NCI-H526 (cell line): ENCODE data around the gene TACC3.

Experiments used
- DNase-seq, 2 experiments: peaks; one replicate each; lab custom pipeline; 2025; lab: John Stamatoyannopoulos, UW

TACC3 gene

DNA sequence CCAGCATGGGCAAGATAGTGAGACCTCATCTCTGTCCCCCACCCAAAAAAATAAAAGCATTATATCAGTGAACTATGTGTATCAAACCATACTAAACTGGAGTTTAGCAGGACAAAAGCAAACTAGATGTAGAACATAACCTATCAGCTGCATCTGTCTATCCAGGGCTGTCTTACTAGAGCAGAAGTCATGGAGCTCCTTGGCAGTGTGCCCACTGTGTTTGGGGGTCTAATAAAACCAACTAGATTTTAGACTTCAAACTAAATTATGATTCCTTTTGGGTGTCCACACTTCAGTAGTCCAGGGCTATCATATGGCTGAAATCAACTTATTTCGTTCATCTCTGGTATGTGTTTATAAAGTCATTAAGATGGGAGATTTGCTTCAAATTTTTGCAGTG lies 17.5 kb upstream of the TACC3 start:
- no peak for DNase-seq

GRCh38 chr4:1705732-1706131 lies 15.6 kb upstream of the TACC3 start:
- DNase-seq = no peak

DNA sequence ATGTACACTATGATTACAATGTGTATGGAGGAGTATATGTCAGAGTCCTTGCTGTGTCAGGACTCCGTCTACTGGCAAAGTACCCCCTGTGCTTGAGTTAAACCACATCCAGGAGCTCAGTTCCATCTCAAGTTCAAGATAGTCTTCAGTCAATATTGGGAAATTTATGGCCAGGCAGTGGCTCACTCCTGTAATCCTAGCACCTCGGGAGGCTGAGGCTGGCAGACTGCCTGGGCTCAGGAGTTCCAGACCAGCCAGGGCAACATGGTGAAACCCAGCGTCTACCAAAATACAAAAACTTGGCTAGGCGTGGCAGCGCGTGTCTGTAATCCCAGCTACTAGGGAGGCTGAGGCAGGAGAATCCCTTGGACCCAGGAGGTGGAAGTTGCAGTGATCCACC lies 15.0 kb upstream of the TACC3 start:
- DNase-seq = no peak

DNA sequence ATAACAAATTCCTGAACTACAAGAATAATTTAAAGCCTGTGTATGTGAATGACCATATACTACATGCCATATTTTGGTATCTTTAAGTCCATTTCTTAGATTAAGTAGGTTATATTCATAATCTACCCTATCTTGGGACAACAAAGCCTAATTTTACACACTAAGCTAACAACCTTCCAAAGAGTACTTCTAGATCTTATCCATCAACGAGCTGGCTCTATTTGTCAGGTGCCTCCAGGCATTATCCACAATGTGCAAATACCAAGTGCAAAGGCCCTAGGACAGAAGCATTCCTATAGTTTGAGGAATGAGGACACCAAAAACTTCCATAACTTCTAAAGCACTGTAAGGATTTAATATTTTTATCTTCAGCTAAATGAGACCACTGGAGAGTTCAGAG lies 12.7 kb upstream of the TACC3 start:
- DNase-seq = no peak

DNA sequence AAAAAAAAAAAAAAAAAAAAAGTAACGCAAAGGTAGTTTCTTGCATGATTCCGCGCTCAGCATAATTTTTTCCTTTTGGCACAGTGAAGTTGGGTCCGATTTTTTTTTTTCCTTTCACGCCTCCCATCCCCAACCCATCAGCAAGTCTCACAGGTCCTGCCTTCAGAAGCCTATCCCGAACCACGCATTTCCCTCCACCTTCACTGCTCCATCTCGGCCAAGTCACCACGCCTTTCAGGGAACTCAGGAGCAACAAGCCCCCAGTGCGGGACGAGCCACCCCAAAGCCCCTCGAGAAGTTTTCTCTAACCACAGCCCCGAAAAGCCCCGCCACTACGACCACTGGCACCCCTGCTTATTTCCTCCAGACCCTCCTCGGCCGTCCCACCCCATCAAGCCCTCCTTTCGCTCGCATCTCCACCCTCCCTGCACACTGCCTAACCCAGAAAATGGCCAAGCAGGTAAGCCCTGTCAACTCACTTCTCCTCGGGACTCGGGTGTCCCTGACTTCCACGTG lies 10.2 kb upstream of the TACC3 start:
- DNase-seq = no peak

DNA sequence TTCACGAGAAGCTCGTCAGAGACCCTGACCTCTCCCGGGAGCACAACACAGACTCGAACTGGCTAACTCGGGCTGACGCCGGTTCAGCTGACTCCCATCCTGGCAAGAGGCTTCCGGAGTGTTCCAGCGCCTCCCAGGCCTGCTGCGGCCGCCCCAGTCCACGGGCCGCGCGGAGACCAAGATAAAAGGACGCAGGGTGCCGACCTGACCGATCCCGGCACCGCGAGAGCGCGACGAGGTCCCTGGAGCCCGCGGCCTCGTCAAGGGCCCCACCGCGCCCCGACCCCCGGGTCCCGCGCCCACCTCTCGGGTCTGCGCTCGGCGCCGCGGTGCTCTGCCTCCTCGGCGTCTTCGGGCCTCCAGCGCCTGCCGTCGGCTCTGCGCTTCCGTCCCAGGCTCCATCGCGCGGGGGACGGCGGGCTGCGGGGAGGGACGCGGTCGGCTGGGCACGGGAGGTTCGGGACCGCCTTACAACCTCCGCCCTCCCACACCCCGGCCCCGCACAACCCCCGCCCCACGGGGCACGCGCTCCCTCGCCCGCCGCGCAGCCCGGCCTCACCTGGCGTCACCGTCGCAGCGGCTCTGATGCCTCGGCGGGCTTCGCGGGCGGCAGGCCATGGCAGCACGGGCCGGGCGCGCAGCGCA lies 9.6 kb upstream of the TACC3 start:
- peak in 1 of 2 experiments; percentile 54 for DNase-seq

GRCh38 chr4:1712216-1713002 lies 8.9 kb upstream of the TACC3 start, which contains the start of gene SLBP:
TSS of gene SLBP (minus strand) at chr4:1712319. CDS start at chr4:1712188, 131 bp downstream.
- peak; percentile 89 to 99 for DNase-seq

GRCh38 chr4:1713003-1713851 lies 8.1 kb upstream of the TACC3 start:
- peak; percentile 45 to 57 for DNase-seq

- peak; percentile 74 to 79 for DNase-seq
Observed at GRCh38 chr4:1714303-1715001, 6.9 kb upstream of the TACC3 start.

GRCh38 chr4:1715002-1715758 lies 6.1 kb upstream of the TACC3 start:
- no peak for DNase-seq

GRCh38 chr4:1716065-1716945 lies 5.0 kb upstream of the TACC3 start:
- no peak for DNase-seq

GRCh38 chr4:1717129-1718094 lies 3.9 kb upstream of the TACC3 start:
- DNase-seq = no peak

DNA sequence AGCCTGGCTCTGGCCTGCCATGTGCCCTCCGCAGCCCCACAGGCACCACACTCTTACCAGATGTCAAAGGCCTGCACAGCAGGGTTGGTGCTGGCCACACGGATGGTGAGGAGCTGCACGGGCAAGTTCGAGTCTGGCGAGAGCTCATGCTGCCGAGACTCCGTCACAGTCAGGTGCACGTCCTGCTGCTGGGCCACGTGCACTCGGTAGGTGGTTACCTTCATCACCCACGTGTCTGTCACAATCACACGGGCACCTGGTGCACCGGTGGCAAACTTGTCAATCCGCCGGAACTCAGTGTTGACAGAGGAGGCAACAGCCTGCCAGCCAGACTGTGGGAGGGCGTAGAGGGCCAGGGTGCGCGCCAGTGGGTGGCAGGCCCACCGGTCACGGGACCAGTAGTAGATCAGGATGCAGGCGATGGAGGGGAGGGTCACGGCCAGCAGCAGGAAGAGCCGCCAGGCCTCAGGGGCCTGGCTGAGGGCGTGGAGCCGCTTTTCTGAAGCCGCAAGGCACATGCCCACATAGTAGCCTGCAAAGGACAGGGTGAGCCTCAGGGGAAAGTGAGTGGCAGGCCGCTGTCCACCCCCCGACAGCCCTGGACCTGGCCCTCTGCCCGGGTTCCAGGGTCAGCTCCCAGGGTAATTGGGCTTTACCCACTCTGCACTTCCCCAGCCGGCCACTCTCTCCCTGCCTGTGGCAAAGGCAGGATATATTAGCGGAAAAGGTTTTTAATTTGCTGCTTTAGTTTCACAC lies 3.0 kb upstream of the TACC3 start:
- DNase-seq = peak in 1 of 2 experiments; percentile 41

DNA sequence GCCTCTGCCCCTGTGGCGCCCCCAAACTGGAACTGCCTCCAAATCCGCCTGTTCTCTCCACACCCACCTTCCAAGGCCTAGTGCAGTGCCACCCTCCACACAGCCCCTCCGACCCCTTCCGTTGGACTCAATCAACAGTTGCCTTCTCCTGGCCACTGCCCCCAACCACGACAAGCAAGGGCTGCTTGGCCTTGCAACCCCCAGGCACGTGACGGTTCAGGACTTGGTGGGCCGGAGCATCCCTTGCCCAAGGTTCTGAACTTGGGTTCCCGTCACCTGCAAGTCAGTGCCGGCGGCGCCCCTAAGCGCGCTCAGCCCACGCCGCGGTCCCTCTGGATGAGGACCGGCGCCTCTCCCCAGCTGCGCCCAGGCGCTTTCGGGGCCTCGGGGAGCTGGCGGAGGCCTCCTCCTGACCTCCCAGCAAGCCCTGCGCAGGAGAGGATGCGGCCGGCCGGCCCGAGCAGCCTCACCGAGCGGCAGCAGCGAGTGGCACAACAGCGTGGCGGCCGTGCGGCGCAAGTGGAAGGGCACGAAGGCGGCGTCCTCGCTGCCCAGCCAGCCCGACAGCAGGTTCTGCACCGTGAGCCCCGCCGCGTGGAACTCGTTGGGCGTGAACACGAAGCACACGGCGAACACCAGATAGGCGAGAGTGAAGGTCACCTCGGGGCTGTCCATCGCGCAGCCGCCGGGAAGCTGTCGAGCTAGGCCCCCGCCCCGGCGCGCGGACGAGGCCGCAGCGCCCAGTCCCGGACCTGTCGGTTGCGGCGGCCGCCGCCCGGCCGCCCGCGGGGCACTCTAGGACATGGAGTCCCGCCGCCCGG lies 948 bp upstream of the TACC3 start:
- peak in 1 of 2 experiments; percentile 46 for DNase-seq

- peak in 1 of 2 experiments; percentile 26 for DNase-seq
Observed at GRCh38 chr4:1721666-1722550, 587 bp downstream of the TACC3 start.

GRCh38 chr4:1722551-1723118 lies 1.3 kb downstream of the TACC3 start:
- DNase-seq = no peak
